ENCODE data around the gene EPHA7.

EPHA7 gene

DNA sequence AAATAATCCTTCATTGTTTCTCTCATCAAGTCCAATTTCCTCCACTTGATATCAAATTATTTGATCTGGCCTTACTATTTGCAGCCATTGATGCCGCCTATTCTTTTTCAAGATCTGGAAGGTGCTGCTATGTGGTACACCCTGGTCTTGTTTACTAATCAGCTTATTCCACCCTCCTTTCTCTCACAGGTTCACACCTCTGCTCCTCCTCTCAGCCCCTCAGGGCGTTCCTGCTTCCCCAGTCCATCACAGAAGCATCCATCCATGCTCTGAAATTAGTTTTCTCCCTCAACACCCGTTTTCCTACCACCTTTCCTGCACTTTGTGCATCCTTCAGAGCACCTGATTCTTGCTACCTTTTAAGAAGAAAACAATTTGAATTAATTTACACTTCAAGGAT lies 183.6 kb downstream of the EPHA7 start:
- DNase-seq = no peak

DNA sequence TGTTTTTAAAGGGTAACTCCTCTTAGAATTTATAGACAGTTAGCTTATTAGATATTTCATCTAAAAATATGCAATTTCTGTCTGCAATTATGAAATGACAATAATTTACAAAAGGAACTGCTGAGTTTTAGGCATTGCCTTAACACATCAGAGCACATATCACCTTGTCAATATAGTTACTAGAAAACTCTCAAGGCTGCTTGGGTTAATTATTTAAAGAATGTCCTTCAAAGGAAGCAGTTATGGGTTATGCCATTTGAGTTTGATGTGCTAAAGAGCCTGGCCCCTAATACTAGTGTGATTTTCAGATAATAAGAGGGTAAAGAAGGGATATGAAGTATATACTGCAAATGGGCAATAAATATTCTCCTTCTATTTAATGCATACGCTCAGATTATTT lies 192.5 kb downstream of the EPHA7 start:
- DNase-seq = no peak

DNA sequence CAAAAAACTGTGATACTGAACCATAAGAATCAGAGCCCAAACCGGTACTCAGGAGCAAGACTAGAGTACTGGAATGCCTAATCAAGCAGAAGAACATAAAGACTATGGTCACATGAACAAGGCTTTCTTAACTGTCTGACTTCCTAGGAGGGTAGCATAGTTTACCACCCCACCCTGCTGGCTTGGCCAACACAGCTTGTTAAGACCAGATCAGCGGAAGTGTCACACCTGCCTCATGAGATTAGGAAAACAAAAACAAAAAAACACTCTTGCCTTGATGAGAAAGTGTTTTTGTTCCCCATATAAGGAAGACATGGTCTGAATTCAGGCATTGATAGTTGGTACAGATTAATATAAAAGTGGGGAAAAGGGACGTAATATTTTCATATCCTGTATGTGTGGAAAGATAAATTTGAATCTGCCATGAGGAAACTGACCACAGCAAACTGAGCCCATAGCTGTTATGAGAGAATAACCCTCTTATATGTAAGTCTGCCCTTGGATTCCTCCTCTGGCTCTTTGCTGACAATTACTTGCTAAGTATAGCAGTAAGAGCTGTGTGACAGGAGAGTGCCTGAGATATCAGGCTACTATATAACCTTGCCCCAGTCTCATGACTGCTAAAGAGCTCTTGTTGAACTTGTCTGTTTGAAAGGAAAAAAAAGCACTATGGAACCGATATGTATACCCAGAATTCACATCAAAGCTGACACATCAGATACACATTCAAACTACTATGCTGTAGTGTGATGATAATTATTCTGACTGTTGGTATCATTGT lies 197.1 kb downstream of the EPHA7 start:
- no peak for DNase-seq

DNA sequence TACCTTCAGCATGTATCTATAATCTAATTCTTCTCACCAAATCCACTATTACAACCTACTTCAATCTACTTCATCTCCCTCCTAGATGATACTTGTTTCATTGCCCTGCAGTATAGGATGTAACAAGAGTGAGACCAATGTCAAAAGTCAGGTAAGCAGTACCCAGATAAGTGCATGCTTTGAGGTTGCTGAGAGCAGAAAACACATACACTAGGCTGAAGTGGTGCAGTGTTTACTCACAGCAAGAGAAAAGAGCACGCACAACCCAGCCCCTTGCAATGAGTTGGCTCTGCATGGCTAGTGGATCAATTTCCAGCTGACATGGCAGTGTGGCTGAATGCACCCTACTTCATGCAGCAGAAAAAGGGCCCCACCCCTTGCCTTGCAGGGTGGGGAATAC lies 199.9 kb downstream of the EPHA7 start:
- DNase-seq = no peak

DNA sequence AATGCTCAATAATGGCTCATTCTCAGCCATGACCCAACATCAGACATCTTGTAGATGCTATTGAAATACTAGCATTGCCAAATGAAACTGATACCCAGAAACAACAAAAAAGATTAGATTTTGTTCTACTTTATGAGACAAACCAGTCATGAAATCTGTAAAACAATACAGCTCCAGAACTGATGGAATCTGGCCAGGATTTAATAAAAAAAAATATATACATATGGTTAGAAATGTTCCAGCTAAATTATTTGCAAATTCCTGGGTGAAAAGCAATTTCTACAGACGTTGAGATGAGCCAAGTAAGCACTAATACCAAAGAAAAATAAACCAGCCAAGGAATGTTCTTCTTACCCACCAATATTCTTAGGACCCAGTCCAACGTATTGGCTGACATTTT lies 201.3 kb downstream of the EPHA7 start:
- no peak for DNase-seq

DNA sequence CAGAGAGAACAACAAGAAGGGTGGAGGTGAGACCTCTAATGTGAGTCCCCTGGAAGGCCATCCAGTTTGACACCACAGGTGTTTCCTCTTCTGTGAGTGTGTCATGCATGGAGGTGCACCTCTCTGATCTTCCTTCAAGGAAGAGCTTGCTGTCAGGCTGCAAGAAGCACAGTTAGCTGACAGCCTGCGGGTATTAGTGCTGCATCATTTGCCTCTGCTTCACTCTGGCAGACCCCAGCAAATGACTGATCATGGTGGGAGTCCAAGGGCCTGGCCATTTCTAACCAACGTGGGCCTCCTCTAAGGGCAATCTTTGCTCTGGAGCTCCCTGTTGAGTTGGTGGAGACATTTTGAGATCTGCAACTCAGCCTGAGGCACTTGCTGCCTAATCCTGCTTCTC lies 206.3 kb downstream of the EPHA7 start:
- no peak for DNase-seq

DNA sequence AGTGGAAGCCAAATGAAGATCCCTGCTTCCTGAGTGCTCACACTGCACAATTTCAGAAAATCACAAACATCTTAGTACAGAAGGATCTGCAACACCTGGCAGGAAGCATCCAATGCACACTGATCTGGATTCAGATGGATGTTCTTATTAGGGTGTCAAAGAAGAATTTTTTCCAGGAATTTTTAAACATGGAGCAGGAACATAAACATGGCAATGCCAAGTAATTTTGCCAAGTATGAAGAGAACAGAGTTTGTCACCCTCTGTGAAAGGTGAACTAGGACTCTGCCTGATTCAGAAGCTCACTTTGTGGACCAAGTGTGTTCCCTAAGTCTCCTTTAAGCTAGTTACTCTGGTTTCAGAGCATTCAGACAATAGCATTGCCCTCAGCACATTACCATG lies 208.5 kb downstream of the EPHA7 start:
- DNase-seq = no peak

DNA sequence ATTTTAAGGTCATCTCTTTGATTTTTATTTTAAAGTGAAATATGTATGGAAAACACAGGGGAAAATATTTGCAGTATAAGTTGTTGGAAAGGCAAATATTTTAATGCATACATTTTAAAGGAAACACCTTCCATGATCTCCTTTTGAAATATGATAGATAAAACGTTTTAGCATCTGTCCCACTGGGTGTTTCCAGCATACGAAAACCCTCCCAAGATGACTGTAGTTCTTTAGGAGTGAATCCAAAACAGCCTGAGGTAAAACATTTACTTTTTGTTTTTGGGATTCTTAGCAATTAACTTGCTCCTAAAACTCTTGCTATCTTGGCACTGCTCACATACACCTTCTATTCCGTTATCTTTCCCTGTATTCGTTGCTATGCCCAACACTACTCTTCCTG lies 210.0 kb downstream of the EPHA7 start:
- DNase-seq = no peak

DNA sequence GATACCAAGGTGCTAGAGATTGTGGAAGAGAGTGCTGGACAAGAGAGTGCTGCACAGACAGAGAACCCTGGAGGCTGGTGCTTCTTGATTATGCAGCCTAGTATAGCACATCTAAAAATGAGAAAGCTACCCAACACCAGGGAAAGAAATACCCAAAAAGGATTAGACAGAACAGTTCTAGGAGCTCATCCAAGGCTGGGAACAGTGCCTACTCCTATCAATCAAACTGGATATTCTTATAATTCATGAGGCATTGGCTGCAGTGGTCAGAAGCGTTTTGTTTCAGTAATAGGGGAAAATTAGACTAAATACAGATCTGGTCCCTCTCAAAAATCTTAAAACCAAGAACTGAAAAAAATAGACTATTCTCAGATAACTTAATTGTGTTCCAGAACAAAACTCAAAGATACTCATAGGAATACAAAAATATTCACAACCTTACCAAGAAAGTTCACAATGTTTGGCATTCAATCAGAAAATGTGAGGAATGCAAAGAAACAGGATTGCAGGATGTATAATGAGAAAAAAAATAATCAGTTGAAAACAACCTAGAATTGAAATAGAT lies 222.9 kb downstream of the EPHA7 start:
- no peak for DNase-seq

DNA sequence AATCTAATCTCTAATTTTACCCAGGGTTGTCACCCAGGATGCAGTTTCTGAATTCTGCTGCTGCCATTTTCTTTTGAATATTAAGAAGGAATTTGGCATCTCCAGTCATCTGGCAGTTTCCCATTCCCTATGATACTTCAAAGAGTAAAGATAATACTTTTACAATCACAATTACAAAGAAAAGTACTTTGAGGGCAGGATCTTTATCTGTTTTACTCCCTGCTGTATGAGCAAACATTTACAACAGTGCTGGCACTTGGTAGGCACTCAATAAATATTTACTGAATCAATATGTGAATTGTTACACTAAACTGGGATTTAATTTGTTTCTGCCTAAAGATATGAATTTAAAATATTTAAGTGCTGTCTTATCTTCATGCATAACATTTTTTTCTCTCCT lies 224.9 kb downstream of the EPHA7 start:
- DNase-seq = no peak

DNA sequence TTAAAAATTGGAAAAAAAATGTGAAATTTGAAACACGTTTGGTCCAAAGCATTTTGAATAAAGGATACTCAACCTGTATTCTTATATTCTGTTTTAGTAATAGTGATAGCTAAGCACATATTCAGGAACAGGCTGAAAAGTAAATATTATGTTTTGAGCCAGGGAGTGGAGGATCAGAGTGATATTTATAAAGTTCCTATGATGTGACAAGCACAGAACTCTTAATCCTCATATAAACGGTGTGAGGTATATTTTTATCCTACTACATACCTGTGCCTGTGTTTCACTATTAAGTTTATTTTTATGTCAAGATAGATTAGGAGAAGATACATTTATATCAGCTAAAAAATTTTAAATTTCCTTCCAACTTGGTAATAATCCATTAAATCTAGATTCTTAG lies 225.5 kb downstream of the EPHA7 start:
- no peak for DNase-seq

All from stimulated activated CD4-positive, alpha-beta T cell treated with anti-CD3 and anti-CD28 coated beads, Interleukin-1b, Interleukin-23, amount 100 ng/mL, for 48 hours (primary cell).